ENCODE measurements around the gene LPP.
"Not testable (repeated sequence)": the region's sequence is repeated elsewhere in the genome, so short reads cannot be mapped to it uniquely, and the experiment has no call there.

Gene LPP

DNA sequence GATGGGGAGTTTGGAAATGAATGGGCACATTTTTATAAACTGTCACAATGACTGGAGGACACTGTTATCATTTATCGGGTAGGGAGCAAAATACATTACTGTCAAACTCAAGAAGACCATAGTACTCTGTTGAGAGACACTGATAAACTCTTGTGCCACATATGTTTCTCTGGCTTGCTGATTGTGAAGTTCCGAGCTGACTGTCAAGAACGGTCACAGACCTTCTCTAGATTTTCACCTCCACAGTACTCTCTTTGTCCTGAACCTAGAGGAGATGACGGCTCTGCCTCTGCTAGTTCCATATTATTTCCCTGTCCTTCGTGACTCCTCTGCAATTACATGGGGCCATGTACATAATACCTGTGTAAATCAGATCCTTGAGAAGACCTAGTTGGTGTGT lies 451.9 kb downstream of the LPP start:
- no peak for DNase-seq

DNA sequence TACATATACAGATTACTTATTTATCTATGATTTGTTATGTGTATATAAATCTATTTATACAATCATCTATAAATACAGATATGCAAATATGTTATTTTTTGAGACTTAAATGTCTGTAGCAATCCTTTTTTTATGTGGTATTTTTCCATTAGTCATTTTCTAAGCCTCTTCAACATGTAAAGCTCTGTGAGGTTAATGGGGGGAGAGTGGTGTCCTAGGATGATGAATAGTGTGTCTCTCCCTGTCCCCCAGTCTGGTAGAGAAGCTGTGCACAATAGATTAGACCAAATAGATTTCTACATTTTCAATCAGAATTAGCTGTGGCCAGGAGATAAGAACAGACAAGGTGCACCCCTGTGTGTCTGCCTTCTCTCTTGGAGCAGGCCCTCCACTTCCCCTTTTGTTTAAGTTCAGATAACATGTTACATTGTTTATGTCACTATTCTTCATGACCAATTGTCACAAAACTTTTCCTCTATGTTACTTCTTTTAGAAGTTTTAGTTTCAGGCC lies 453.9 kb downstream of the LPP start:
- peak; percentile 51 for DNase-seq

DNA sequence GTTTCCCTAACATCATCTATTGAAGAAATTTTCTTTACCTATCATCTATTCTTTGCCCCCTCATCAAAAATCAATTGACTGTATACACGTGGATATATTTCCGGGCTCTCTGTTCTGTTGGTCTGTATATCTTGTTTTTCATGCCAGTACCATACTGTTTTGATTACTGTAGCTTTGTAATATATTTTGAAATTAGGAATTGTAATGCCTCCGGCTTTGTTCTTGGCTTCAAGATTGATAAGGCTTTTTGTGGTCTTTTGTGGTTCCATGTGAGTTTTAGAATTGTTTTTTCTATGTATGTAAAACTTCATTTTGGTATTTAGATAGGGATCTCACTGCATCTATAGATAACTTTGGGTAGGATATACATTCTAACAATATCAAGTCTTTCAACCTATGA lies 454.4 kb downstream of the LPP start:
- no peak for DNase-seq

DNA sequence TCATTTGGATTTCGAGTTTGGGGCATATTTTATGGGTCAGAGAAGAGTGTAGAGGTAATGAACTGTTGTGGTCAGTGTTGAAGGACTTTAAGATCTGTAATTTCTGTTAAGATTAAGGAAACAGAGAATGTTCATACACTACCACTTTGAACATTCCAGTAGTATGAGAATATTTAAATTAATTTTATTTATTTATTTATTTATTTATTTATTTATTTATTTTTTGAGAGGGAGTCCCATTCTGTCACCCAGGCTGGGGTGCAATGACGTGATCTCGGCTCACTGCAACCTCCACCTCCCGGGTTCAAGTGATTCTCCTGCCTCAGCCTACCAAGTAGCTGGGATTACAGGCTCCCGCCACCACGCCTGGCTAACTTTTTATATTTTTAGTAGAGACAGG lies 459.8 kb downstream of the LPP start:
- DNase-seq: not testable (repeated sequence)

DNA sequence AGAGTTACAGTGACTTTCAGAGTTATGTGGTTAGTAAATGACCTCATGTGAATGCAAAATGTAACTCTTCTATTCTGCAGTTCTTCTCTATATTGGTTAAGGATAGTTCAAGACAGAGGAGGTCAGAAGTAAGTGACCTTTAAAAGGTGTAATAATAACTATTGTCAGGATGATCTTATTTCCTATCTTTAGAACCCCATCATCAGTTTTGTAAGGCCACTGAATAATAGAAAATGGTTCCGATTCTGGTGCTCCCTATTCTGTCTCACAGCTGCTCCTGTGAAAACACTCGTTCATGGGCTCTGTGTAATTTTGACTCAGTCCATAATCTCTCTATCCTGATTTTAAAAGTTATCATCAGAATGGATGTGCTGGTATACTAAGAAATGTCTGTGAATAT lies 463.3 kb downstream of the LPP start:
- no peak for DNase-seq

DNA sequence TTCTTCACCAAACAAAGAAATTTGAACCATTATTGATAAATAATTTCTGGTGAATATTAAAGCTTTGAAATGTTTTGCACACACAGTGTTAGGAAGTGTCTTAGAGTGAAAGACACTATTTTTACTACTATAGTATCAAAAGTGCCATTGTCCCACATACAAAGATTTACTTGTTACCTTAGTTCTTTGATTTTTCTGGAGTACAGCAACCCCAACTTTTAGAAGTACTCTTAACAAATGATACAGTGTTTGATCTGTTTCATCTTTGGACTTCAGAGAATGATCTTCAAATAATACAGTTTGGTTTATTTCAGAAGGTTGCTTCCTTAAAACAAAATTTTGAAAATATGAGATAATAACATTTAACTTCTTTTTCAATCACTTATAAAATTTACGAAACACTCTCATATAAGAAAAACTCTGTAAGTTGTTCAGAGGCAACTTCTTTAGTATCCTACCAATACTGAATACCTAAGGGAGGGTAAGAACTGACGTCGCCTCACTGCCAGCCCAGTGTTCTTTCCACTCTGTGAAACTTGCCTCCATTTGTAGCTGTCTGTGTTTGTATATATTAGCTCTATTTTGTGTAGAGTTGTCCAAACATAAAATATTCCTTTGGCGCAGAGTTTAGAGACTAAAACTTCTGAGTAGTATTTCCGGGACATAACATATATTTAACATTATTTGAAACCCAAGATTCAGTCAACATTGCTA lies 464.2 kb downstream of the LPP start:
- DNase-seq: no peak

DNA sequence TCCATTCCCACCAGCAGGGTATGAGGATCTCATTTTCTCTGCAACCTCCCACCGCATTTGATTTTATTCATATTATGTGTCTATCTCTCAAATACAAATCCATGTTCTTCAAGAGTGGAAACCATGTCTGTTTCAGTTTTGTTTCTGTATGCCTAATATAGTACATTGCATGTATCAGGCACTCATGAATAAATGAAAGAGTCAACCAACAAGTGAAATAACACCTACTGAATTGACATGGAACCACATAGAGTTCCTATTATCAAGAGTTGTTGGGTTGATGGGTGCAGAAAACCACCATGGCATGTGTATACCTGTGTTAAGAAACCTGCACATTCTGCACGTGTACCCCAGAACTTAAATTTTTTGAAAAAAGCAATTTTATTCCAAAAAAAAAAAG lies 466.8 kb downstream of the LPP start:
- no peak for DNase-seq

DNA sequence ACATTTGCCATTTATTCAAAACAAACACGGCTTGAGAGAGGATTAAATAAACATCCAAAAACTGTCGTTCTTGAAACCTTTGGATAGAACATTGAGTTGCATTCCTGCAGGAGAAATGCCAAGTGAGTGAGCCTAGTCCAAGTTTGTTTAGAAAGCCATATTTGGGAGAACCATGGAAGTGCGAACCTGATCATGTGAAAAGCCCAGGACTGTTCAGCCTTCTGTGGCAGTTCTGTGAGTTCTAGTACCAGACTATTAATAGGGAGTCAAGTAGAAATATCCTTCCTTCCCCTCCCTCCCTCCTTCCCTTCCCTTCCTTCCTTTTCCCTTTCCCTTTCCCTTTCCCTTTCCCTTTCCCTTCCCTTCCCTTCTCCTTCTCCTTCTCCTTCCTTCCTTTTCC lies 470.4 kb downstream of the LPP start:
- DNase-seq: peak; percentile 82

DNA sequence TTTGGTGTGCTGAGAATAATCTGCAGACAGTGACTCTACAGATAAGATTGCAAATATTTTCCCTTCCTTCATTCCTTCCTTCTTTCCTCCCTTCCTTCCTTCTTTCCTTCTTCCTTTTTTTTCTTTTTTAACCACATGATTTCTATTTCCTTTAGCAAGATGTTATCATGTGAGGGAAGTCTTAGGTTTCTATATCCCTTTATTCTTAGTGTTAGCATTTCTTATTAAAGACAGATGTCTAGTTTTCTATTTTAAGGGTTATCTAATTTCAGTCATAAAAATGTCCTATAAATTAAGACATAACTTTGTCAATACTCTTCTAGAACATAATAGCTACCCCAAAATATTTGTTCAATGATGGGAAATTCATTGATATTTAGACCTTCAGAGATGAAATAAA lies 470.9 kb downstream of the LPP start:
- no peak for DNase-seq

DNA sequence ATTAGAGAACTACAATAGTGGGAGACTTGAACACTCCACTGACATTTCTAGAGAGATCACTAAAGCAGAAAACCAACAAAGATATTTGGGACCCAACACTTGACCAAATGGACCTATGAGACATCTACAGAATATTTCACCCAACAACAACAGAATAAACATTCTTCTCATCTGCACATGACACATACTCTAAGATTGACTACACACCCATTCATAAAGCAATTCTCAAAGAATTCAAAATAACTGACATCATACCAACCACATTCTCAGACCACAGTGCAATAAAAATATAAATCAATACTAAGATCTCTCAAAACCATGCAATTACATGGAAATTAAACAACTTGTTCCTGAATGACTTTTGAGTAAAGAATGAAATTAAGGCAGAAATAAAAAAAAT lies 473.7 kb downstream of the LPP start:
- DNase-seq: peak; percentile 94

DNA sequence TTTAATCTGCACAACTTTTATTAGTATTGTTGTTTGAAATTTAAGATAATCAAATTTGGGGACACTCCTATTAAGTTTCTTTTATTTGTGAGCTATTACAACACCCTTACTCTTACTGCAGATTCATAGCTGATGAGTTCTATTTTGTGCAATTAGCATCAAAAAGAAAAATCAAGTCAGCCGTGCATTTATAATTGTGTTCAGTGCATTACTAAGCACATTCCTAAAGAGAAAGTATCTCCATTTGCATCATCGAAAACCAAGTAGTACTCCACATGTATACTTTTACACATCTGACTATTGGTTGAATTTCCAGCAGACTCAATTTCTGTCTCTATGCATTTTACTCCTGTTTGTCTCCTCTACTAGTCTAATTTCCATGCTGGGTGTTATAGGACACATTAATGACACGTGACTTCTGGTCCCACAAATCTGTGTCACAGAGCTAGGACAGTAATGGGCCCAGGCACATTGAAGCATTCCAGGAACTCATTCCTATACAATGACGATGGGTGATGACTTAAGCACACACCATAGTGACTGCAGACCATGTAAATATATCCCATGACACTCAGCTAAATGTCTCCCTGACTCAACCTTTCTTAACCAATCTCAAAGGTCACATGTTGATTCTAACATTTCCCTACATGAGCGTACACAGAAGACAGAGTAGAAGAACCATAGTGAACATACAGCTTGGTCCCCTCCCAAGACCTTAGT lies 477.5 kb downstream of the LPP start:
- peak; percentile 92 for DNase-seq

DNA sequence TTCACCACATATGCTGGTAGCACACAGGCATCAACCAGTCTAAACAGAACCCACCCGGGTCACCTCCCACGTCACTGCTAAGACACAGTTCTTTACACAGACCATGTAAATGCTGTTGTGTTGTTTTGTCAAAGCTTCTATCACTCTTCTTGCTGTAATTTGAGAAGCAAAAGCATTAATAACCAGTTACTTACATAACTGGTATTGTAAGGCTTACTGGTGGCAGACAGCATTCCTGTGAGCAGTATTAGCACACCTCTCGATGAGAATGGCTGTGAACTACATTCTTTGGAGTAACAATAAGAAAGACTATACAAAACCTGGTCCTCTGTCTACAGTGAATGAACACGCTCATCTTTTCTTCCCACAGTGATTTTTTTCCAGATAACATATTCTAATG lies 479.2 kb downstream of the LPP start:
- no peak for DNase-seq

DNA sequence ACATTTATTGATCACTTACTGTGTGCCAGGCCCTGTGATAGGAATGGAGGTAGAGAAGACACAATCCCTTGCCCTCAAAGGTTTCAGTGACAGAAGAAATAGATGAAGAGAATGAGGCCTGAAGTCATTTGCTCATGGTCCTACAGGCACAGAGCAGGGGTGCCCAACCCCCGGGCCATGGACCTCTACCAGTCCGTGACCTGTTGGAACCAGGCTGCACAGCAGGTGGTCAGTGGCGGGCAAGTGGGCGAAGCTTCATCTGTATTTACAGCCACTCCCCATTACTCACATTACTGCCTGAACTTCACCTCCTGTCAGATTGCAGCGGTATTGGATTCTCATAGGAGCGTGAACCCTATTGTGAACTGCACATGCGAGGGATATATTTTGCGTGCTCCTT lies 480.3 kb downstream of the LPP start:
- no peak for DNase-seq

DNA sequence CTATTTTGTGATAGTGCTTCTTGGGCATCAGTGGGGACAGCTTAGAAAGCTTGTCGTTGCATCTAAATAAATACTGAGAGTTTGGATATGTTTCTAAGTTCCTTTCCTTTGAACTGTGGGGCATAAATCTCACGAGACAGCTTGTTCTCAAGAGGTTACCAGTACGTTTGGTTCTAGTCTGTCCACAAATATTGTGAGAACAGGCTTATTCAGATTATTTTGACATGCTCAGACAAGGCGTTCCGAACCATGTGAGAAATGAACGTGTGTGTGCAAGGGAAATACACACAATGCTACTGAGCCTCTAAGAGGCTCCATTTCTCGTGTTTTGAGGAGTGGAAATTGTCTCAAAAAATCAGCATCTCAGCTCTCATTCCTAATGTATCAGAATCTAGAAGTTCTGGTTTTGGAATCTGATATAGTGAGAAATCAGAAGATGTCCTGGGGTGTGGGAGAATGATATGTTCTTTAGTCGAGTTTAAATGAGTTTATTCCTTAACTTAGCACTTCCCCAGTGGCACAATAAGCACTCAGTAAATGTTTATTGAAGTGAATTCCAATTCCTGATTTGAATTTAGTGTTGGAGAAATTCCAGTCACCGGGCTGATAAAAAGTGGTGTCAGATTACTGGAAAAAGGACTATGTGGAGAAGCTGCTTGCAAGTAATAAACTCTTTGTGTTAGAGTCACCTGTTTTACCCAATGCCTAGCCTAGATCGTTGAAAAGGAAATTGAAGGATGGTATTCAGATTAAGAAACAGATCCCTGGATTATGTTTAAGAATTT lies 481.5 kb downstream of the LPP start:
- DNase-seq: peak; percentile 47

DNA sequence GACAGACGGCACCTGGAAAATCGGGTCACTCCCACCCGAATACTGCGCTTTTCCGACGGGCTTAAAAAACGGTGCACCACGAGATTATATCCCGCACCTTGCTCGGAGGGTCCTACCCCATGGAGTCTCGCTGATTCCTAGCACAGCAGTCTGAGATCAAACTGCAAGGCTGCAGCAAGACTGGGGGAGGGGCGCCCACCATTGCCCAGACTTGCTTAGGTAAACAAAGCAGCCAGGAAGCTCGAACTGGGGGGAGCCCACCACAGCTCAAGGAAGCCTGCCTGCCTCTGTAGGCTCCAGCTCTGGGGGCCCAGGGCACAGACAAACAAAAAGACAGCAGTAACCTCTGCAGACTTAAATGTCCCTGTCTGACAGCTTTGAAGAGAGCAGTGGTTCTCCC lies 482.3 kb downstream of the LPP start:
- not testable (repeated sequence) for DNase-seq

DNA sequence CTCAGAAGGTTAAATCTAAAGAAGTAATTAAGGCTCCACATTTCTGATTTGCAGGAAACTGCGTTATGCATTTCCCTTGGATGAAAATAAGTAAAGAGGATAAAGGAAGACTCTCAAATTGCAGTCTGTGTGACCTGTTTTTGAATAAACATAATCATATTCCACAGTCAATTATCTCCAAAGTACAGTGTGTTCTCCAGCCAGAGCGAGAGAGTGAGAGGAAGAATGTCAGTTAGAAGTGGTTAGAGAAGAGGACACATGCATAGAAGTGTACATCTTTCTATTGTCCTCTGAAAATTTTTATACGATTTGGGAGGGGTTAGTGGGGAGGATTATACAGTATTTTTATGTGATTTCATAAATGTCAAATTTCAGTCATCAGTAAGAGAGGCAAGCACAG lies 487.1 kb downstream of the LPP start:
- no peak for DNase-seq

DNA sequence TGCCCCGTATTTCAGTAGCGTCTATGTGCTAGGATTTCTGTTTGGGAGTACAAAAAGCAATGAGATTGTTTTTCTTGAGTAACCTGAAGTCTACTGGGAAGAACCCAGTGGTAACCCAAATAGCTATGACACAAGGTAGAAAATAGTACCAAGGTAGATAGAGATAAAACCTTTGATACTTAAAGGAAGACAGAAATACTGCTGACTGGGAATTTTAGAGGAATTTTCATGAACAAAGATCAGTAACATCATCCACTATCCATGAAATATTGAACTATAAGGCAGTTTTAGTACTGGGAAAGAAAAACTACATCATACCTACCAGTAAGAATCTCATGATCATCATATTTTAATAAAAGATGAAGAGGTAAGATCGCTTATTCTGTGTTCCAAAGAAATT lies 489.8 kb downstream of the LPP start:
- no peak for DNase-seq

DNA sequence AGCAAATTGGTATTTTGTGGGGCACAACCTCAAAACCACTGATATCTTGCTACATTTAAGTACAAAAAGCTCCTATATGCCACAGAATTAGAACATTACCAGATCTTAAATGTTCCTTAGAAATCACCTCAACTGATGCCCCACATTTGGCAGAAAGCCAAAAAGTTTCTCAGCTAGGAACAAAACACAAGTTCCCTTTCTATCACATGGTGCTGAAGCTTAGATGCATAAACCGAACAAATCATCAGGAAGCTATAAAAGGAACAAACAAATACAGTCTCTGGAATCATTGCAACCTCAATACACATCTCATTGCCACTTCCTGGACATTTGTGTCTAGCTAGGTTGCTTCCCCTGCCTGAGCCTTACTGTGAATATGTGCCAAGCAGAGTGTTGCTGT lies 492.6 kb downstream of the LPP start:
- DNase-seq: no peak

DNA sequence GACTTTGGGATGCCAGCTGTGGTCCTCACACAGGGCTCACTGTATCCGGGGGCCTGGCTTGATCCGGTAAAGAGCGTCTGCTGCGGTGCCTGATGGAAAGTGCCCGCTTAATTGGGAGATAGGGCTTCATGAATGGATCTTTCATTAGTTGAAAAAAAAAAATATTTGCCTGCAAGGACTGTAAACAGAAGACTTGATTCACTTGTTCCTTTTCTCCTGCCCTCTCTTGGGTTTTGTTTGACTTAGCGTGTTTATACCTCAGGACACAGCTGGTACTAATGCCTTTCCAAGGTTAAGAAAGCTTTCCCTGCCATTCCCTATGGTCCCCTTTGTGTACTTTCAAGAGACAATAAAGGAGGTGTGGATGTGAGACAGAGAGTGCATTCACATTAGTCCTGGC lies 493.3 kb downstream of the LPP start:
- no peak for DNase-seq

DNA sequence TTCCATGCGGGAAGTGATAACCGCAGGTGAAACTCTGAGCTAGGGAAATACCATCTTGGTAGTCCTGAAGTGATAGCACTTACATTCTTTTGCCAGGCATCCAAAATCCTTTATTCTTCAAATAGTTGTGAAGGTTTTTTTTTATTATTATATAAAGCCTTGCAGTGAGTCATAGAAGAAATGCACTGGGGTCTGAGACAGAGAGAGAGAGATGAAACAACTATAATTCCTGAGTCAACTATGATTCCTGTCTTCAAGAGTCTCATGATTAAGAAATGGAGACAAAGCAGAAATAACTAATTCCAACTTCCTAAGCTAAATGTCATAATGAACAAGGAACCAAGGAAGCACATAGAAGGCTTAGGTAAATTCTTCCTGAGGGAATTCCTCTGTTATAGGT lies 495.6 kb downstream of the LPP start:
- DNase-seq: peak; percentile 77

DNA sequence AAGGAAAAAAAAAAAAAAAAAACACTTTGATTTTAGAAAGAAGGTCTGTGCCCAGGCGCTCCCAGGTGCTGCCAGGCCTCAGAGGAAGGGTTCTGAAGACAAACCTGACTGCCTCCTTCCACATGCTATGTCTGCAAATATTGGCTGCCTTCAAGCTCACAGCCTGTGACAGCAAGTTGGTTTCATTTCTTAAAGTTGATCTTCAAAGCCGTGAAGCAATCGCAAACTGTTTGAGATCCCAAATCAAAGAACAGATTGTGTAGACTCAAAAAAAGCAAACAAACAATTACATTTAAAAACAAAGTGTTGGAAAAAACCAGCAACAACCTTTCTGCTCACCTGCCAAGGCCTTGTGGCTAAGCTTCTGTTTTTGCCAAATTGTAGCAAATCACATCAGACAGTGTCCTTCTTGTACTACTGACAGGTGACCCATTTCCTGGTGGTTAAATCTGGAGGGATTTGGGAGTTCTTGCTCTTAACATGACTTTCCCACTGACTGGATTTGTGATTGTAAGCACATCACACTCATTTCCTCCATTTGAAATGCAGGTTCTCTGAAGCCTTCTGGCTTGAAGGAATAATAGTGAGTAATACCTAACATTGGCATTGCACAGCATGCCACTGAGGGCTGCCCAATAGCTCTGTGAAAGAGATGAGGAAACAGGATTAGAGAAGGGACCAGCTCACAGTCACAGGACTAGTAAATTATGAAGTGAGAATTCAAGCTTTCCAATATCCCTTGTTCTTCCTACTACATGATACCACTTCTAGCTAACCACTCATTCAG lies 502.4 kb downstream of the LPP start:
- peak; percentile 65 for DNase-seq

DNA sequence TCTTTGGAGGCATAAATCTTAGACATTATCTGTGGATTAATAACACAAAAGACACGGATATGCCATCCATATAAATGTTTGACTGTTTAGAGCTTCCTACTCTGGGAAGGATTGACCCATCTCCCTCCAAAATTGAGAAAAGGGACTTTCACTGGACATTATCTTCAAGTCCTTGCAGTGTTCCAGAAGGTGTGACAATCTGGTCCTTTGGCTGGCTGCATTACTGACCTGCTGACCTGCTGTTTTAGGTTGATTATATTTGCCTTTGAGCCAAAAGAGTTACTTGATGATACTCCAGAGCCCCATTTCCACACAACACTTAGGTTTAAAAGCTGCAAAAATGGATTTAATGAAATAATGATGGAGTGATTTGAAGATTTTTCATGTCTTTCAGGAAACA lies 504.6 kb downstream of the LPP start:
- no peak for DNase-seq

Data from fibroblast of skin of back (primary cell).